Right lobe of liver (tissue), 6 donors: ENCODE measurements around the gene KRT4. TPM values are rescaled to one million over a fixed set of nuclear protein-coding genes. Genes with fewer than 3 reads are reported as not detected.
"Not testable (repeated sequence)": the region's sequence is repeated elsewhere in the genome, so short reads cannot be mapped to it uniquely, and the experiment has no call there.

Experiments used
- ATAC-seq, 4 donors: fragments of 200-7000 bp; cut with Tn5 transposase; one replicate each; pipeline ENCODE4 v1.9.1; 2020; ENCODE audit warnings: mild to moderate bottlenecking in 4 of 4, moderate library complexity in 4 of 4
- DNase-seq, 3 donors: peaks; one replicate each; pipeline ENCODE4 v3.0.0-alpha.2; 2020
- H3K27ac ChIP-seq, 3 donors: fragments of 200-600 bp; one replicate each; pipeline ENCODE4 v1.8.0; 2022
- H3K27me3 ChIP-seq, 2 donors: fragments of 200-600 bp; one replicate each; pipeline ENCODE4 v1.8.0; 2022
- H3K36me3 ChIP-seq, 4 donors: fragments of 200-600 bp; sonication (generic) in 1 of 4; one replicate each; pipeline versions ENCODE4 v1.5.1 to v1.8.0; 2017 to 2022; ENCODE audit warnings: control low read depth in 1 of 4
- H3K4me1 ChIP-seq, 4 donors: fragments of 200-600 bp; sonication (generic) in 1 of 4; one replicate each; pipeline versions ENCODE4 v1.5.1 to v1.8.0; 2017 to 2022; ENCODE audit warnings: control low read depth in 1 of 4
- H3K4me3 ChIP-seq, 3 donors: fragments of 200-600 bp; one replicate each; pipeline ENCODE4 v1.8.0; 2022
- H3K9me3 ChIP-seq, 4 donors: fragments of 200-600 bp; sonication (generic) in 1 of 4; one replicate each; pipeline versions ENCODE4 v1.5.1 to v1.8.0; 2017 to 2022; ENCODE audit warnings: control low read depth in 1 of 4
- POLR2A ChIP-seq: fragments of 450-650 bp; IDR thresholded peaks from one replicate; pipeline ENCODE4 v1.6.1; 2017; ENCODE audit warnings: antibody characterized with exemption, mild to moderate bottlenecking
- WGBS: methylation state at CpG from one replicate; pipeline ENCODE4 v1.1.6; 2018; ENCODE audit warnings: low coverage, low lambda C conversion rate; ENCODE audit not compliant: insufficient coverage; ENCODE audit errors: missing lambda C conversion rate; 5-methylcytosine and 5-hydroxymethylcytosine counted together
- intact Hi-C, 2 donors: fragments of 100-400 bp; cut with DNase I; formaldehyde crosslinking; loops; one replicate each; pipeline versions ENCODE4 v1.11.2 to v1.14.1; 2022
- total RNA-seq, 6 experiments: library from RNA; depleted of rRNA in 2 of 6; stranded (reverse); fragments of >200 nt in 2 of 6; fragmentation: NEBNext Ultra II Directional in 3 of 6; extraction: Animal tissue kit (Norgen Biotek cat#: 25700) in 3 of 6; gene quantifications; one replicate each; pipeline versions ENCODE4 v1.1.0 to v1.2.4, GENCODE V29; 2016 to 2023
- TF ChIP-seq, protein P1 (sequence below), 4 donors: fragments of 200-600 bp in 3 of 4; fragments of 450-650 bp in 1 of 4; IDR thresholded peaks; one replicate each; pipeline versions ENCODE4 v1.5.1 to v1.8.0; 2016 to 2022; ENCODE audit warnings: antibody characterized with exemption in 4 of 4, mild to moderate bottlenecking in 2 of 4
- donor health status: DM: no; HTN: yes; CAD: no.
- donor health status: DM: no; HTN: no; CAD: no.
- donor health status: DM: no; HTN: no; CAD: no.
- donor health status: DM: no; HTN: yes; CAD: no.
- donor health status: DM: no; HTN: yes; CAD: no.

Gene KRT4
- total RNA-seq, 6 experiments from 2014 or later = not detected

GRCh38 chr12:52857500-52857899, 43.6 kb upstream of the KRT4 start:
- H3K4me1 ChIP-seq = no peaks in the 10 kb centered on the region
- WGBS = 88% methylated on average over 2 of the region's 3 CpGs
- DNase-seq (no peak), ATAC-seq (no peak)
- H3K36me3 ChIP-seq = no peaks in the 10 kb centered on the region
- no peaks in the 10 kb centered on the region for H3K27me3 ChIP-seq
- no peaks in the 10 kb centered on the region for H3K9me3 ChIP-seq
- intact Hi-C loops = no loop called here
- no peak overlapping the region for H3K27ac ChIP-seq
- TF ChIP-seq POLR2A = no peak
- TF ChIP-seq, protein P1, sequence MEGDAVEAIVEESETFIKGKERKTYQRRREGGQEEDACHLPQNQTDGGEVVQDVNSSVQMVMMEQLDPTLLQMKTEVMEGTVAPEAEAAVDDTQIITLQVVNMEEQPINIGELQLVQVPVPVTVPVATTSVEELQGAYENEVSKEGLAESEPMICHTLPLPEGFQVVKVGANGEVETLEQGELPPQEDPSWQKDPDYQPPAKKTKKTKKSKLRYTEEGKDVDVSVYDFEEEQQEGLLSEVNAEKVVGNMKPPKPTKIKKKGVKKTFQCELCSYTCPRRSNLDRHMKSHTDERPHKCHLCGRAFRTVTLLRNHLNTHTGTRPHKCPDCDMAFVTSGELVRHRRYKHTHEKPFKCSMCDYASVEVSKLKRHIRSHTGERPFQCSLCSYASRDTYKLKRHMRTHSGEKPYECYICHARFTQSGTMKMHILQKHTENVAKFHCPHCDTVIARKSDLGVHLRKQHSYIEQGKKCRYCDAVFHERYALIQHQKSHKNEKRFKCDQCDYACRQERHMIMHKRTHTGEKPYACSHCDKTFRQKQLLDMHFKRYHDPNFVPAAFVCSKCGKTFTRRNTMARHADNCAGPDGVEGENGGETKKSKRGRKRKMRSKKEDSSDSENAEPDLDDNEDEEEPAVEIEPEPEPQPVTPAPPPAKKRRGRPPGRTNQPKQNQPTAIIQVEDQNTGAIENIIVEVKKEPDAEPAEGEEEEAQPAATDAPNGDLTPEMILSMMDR (IDR thresholded peaks at IDR 0.05) = no peak
- H3K4me3 ChIP-seq = no peak overlapping the region

DNA sequence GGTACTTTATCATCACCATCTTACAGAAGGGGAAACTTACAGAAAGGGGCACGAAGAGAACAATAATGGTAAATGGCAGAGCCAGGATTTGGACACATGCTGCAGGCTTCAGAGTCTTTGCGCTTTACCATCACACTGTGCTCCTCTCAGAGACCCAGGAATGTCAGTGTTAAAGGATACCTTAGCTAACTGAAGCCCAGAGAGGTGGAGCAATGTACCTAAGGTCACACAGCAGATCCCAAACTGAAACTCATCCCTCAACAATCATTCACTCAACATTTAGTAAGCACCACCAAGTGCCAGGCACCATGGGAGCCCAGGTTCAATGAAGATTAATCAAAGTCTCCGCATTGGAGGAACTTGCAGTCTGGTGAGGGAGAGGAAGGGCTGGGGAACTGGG, 42.9 kb upstream of the KRT4 start:
- Histone ChIP-seq H3K9me3 (no peaks in the 10 kb centered on the region), H3K4me3 (no peak overlapping the region), H3K36me3 (no peaks in the 10 kb centered on the region), H3K4me1 (no peaks in the 10 kb centered on the region), H3K27ac (no peak overlapping the region), H3K27me3 (no peaks in the 10 kb centered on the region)
- TF ChIP-seq POLR2A = no peak
- TF ChIP-seq, protein P1 (IDR thresholded peaks at IDR 0.05) = no peak
- ATAC-seq (no peak), DNase-seq (no peak)
- WGBS = 68% methylated on average over 3 of the region's 3 CpGs
- intact Hi-C loops = no loop called here

DNA sequence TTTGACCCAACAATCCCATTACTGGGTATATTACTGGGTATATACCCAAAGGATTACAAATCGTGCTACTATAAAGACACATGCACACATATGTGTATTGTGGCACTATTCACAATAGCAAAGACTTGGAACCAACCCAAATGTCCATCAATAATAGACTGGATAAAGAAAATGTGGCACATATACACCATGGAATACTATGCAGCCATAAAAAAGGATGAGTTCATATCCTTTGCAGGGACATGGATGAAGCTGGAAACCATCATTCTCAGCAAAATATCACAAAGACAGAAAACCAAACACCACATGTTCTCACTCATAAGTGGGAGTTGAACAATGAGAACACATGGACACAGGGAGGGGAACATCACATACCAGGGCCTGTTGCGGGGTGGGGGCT, 42.2 kb upstream of the KRT4 start:
- H3K9me3 ChIP-seq, intact Hi-C loops, ATAC-seq, H3K36me3 ChIP-seq, H3K4me1 ChIP-seq, H3K4me3 ChIP-seq, H3K27me3 ChIP-seq, DNase-seq, H3K27ac ChIP-seq: not testable (repeated sequence)
- WGBS = 94% methylated on average over 2 of the region's 2 CpGs

- Histone ChIP-seq H3K27ac (no peak overlapping the region), H3K36me3 (no peaks in the 10 kb centered on the region), H3K4me3 (no peak overlapping the region), H3K9me3 (no peaks in the 10 kb centered on the region), H3K27me3 (no peaks in the 10 kb centered on the region), H3K4me1 (no peaks in the 10 kb centered on the region)
- TF ChIP-seq, protein P1 (IDR thresholded peaks at IDR 0.05) = no peak
- no peak for TF ChIP-seq POLR2A
- DNase-seq (no peak), ATAC-seq (no peak)
- intact Hi-C loops = no loop called here
Measured at GRCh38 chr12:52851787-52852186, 37.9 kb upstream of the KRT4 start.

GRCh38 chr12:52850681-52851080, 36.8 kb upstream of the KRT4 start:
- Histone ChIP-seq H3K27me3 (no peaks in the 10 kb centered on the region), H3K9me3 (no peaks in the 10 kb centered on the region), H3K36me3 (no peaks in the 10 kb centered on the region), H3K4me3 (no peak overlapping the region), H3K4me1 (no peaks in the 10 kb centered on the region), H3K27ac (no peak overlapping the region)
- intact Hi-C loops = no loop called here
- TF ChIP-seq, protein P1 (IDR thresholded peaks at IDR 0.05) = no peak
- no peak for TF ChIP-seq POLR2A
- ATAC-seq = no peak
- DNase-seq = no peak
- WGBS = 20% methylated on average over 1 of the region's 5 CpGs
